Breast epithelium (tissue), 4 donors: ENCODE data around the gene THADA. TPM values are rescaled to one million over a fixed set of nuclear protein-coding genes. Genes with fewer than 3 reads are reported as not detected.

ENCODE experiments used
- DNase-seq, 2 donors: peaks; one replicate each; pipeline ENCODE4 v3.0.0-alpha.2; 2019; ENCODE audit warnings: low spot score in 2 of 2
- H3K27ac ChIP-seq, 2 donors: fragments of 200-600 bp; sonication (generic) in 1 of 2; one replicate each; pipeline ENCODE4 v1.5.1; 2016 to 2019; ENCODE audit warnings: mild to moderate bottlenecking in 1 of 2
- H3K27me3 ChIP-seq, 2 donors: fragments of 200-600 bp; sonication (generic) in 1 of 2; one replicate each; pipeline versions ENCODE4 v1.5.1 to v1.6.0; 2017 to 2019; ENCODE audit warnings: control low read depth in 1 of 2, mild to moderate bottlenecking in 1 of 2
- H3K36me3 ChIP-seq: fragments of 200-600 bp; one replicate; pipeline ENCODE4 v1.5.1; 2019
- H3K4me1 ChIP-seq, 2 donors: fragments of 200-600 bp; sonication (generic); one replicate each; pipeline ENCODE4 v1.5.1; 2016 to 2019; ENCODE audit warnings: control low read depth in 1 of 2
- H3K4me3 ChIP-seq, 3 donors: fragments of 200-600 bp; sonication (generic); 1 replicate in 2 of 3; 2 replicates in 1 of 3; pipeline ENCODE4 v1.5.1; 2016 to 2019; ENCODE audit warnings: mild to moderate bottlenecking in 3 of 3, moderate library complexity in 2 of 3
- H3K9me3 ChIP-seq, 2 donors: fragments of 200-600 bp; sonication (generic) in 1 of 2; one replicate each; pipeline ENCODE4 v1.5.1; 2016 to 2019; ENCODE audit warnings: control low read depth in 1 of 2
- POLR2A ChIP-seq: fragments of 450-650 bp; IDR thresholded peaks from one replicate; pipeline ENCODE4 v1.6.1; 2016; ENCODE audit warnings: antibody characterized with exemption, mild to moderate bottlenecking, moderate library complexity
- POLR2AphosphoS5 ChIP-seq, 3 donors: sonication (generic); formaldehyde crosslinking; IDR thresholded peaks; one replicate each; pipeline ENCODE4 v1.6.1; 2017; ENCODE audit warnings: antibody characterized with exemption in 3 of 3
- intact Hi-C: fragments of 100-400 bp; cut with DNase I; formaldehyde crosslinking; loops from one replicate; pipeline ENCODE4 v1.15.1; 2023; ENCODE audit warnings: low total_unique reads
- total RNA-seq, 3 donors: library from RNA; depleted of rRNA; stranded (reverse); fragments of >200 nt; gene quantifications; one replicate each; pipeline ENCODE4 v1.1.0, GENCODE V29; 2016
- TF ChIP-seq, protein P1 (sequence below), 3 donors: fragments of 450-650 bp; IDR thresholded peaks; one replicate each; pipeline ENCODE4 v1.5.1; 2016 to 2017; ENCODE audit warnings: antibody characterized with exemption in 3 of 3, mild to moderate bottlenecking in 3 of 3, moderate library complexity in 3 of 3

The THADA gene
- total RNA-seq, 3 donors from 2014 or later = 41.1 to 60.6 (median 49.5) TPM

- no peaks in the 10 kb centered on the region for H3K27me3 ChIP-seq
- H3K4me1 ChIP-seq = no peaks in the 10 kb centered on the region
- no peak overlapping the region for H3K4me3 ChIP-seq
- no peaks in the 10 kb centered on the region for H3K36me3 ChIP-seq
- no peak overlapping the region for H3K27ac ChIP-seq
- DNase-seq = no peak
- H3K9me3 ChIP-seq = no peaks in the 10 kb centered on the region
- intact Hi-C loops = no loop called here
- TF ChIP-seq POLR2AphosphoS5 (IDR thresholded peaks at IDR 0.05) (no peak), POLR2A (no peak)
- TF ChIP-seq, protein P1, sequence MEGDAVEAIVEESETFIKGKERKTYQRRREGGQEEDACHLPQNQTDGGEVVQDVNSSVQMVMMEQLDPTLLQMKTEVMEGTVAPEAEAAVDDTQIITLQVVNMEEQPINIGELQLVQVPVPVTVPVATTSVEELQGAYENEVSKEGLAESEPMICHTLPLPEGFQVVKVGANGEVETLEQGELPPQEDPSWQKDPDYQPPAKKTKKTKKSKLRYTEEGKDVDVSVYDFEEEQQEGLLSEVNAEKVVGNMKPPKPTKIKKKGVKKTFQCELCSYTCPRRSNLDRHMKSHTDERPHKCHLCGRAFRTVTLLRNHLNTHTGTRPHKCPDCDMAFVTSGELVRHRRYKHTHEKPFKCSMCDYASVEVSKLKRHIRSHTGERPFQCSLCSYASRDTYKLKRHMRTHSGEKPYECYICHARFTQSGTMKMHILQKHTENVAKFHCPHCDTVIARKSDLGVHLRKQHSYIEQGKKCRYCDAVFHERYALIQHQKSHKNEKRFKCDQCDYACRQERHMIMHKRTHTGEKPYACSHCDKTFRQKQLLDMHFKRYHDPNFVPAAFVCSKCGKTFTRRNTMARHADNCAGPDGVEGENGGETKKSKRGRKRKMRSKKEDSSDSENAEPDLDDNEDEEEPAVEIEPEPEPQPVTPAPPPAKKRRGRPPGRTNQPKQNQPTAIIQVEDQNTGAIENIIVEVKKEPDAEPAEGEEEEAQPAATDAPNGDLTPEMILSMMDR (IDR thresholded peaks at IDR 0.05) = no peak
Observed at GRCh38 chr2:43356774-43357173, 239.1 kb downstream of the THADA start.

DNA sequence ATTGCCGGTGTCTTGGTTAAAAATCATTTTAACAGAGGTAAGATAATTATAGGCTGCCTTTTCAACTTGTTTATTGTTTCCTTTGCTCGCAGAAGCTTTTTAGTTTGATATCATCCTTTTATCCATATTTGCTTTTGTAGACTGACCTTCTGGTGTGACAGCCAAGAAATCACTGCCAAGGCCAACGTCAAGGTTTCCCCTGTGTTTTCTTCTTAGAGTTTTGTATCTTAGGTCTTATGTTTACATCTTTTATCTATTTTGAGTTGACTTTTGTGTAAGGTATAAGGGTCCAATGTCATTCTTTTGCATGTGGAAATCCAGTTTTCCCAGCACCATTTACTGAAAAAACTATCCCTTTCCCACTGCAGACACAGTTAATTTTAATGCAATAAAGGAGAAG lies 240.4 kb downstream of the THADA start:
- Histone ChIP-seq H3K36me3 (no peaks in the 10 kb centered on the region), H3K4me1 (no peaks in the 10 kb centered on the region), H3K9me3 (no peaks in the 10 kb centered on the region), H3K27me3 (no peaks in the 10 kb centered on the region), H3K27ac (no peak overlapping the region), H3K4me3 (no peak overlapping the region)
- intact Hi-C loops = no loop called here
- DNase-seq = no peak
- no peak for TF ChIP-seq POLR2AphosphoS5 (IDR thresholded peaks at IDR 0.05)
- no peak for TF ChIP-seq POLR2A
- TF ChIP-seq, protein P1 (IDR thresholded peaks at IDR 0.05) = no peak

- H3K9me3 ChIP-seq = no peaks in the 10 kb centered on the region
- peak overlapping the region; percentile 38 to 76 for H3K27ac ChIP-seq
- no peaks in the 10 kb centered on the region for H3K36me3 ChIP-seq
- no peak for TF ChIP-seq POLR2AphosphoS5 (IDR thresholded peaks at IDR 0.05)
- TF ChIP-seq, protein P1 (IDR thresholded peaks at IDR 0.05) = peak in 1 of 3 donors; percentile 8
- peaks cover 5 to 9% of the 10 kb centered on the region in 2 donors for H3K4me1 ChIP-seq
- H3K27me3 ChIP-seq = no peaks in the 10 kb centered on the region
- DNase-seq = no peak
- intact Hi-C loops = no loop called here
- H3K4me3 ChIP-seq = no peak overlapping the region
Observed at GRCh38 chr2:43349904-43350303, 245.9 kb downstream of the THADA start.

- Histone ChIP-seq H3K27me3 (no peaks in the 10 kb centered on the region), H3K4me3 (no peak overlapping the region), H3K27ac (peak overlapping the region; percentile 14 to 76), H3K4me1 (peaks cover 11 to 12% of the 10 kb centered on the region in 2 donors), H3K9me3 (no peaks in the 10 kb centered on the region), H3K36me3 (no peaks in the 10 kb centered on the region)
- TF ChIP-seq POLR2AphosphoS5 (IDR thresholded peaks at IDR 0.05) = peak in 2 of 3 donors; percentile 47 to 55
- TF ChIP-seq, protein P1 (IDR thresholded peaks at IDR 0.05) = no peak
- intact Hi-C loops = no loop called here
- no peak for DNase-seq
Observed at GRCh38 chr2:43348908-43349661, 246.8 kb downstream of the THADA start.

GRCh38 chr2:43347746-43348145 lies 248.1 kb downstream of the THADA start:
- H3K4me1 ChIP-seq = peaks cover 11 to 17% of the 10 kb centered on the region in 2 donors
- TF ChIP-seq POLR2A = no peak
- no peak for TF ChIP-seq POLR2AphosphoS5 (IDR thresholded peaks at IDR 0.05)
- TF ChIP-seq, protein P1 (IDR thresholded peaks at IDR 0.05) = no peak
- no peak overlapping the region for H3K4me3 ChIP-seq
- no peak for DNase-seq
- H3K27ac ChIP-seq = peak overlapping the region; percentile 14 to 76
- H3K36me3 ChIP-seq = no peaks in the 10 kb centered on the region
- H3K9me3 ChIP-seq = no peaks in the 10 kb centered on the region
- intact Hi-C loops = no loop called here
- no peaks in the 10 kb centered on the region for H3K27me3 ChIP-seq
